ENCODE results near the gene NKD1.

The NKD1 gene

DNA sequence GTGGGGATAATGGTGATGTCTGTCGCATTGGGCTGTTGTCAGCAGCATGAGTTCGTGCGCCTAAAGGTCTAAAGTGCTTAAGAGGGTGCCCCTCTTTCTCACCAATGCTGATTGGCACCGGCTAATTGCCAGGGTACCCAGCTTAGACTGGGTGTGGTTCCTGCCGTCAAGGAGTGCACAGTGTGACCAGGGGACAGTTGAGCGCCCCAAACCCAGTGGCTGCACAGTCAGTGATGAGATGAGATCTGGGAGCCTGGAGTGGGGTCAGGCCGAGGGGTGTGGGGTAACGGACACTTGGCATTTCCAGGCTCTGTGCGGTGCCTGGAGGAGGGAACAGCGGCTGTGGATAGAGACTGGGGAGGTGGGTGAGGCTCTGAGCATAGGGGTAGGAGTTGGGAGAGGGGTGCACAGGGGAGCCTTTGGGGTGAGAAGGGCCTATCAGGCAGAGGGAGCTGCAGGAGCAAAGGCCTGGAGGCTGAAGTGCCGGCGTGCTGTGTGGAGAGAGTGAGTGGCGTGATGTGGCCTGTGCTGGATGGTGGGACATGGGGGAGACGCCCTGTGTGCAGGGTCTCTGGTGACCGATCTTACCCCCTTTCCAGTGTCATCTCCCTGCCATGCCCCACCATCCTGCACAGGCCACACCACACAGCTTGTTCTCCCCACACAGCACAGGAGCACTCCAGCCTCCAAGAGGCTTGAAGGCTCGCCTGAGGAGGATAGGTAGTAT is 74.6 kb downstream of the NKD1 start:
- DNase-seq (ENCODE audit: insufficient read length, low spot score) (no peak), FAIRE-seq (no peak)

DNA sequence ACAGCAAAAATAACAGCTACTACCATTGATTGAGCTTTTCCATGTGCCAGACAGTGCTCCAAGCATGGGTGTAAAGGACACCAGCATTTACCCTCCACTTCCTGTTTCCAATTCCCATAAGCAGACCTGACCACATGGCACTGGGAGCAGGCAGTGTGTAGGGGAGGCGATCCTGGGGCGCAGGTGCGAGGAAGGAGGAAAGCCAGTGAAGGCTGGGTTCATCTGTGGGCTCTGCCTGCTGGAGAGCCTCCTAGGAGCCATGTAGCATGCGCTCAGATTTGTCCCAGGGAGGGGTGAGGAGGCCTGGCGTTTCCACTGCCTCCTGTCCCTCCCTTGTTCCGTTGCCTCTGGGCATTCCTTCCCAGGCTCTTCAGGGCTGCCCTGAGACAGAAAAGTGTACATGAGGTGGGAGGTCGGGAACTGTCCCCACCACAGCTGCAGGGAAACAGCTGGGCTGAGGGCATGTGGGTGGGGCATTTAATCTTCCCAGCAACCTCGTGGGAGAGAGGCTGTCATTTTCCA is 76.3 kb downstream of the NKD1 start:
- DNase-seq (ENCODE audit: insufficient read length, low spot score): no peak
- FAIRE-seq: no peak

DNA sequence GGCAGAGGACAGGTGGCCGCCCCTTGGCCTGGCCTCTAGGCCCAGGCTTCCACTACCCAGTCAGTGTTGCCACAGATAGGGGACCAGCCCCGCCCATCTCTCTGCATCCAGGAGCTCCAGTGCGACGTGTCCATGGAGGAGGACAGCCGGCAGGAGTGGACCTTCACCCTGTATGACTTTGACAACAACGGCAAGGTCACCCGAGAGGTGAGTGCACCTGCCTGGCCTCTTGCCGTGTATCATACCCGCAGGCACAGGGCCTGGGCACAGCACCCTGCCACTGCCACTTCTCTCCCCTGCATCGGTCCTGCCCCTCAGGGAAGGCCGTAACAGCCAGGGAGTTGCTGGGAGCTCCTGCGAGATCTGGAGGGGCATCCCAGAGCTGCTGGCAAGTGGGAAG is 77.2 kb downstream of the NKD1 start:
- DNase-seq (ENCODE audit: insufficient read length, low spot score) (no peak), FAIRE-seq (no peak)

GRCh38 chr16:50626868-50627267 is 78.7 kb downstream of the NKD1 start:
- no peak for FAIRE-seq
- no peak for DNase-seq (ENCODE audit: insufficient read length, low spot score)

- DNase-seq (ENCODE audit: insufficient read length, low spot score): no peak
- no peak for FAIRE-seq
These were observed 79.2 kb downstream of the NKD1 start for GRCh38 chr16:50627419-50627818.

DNA sequence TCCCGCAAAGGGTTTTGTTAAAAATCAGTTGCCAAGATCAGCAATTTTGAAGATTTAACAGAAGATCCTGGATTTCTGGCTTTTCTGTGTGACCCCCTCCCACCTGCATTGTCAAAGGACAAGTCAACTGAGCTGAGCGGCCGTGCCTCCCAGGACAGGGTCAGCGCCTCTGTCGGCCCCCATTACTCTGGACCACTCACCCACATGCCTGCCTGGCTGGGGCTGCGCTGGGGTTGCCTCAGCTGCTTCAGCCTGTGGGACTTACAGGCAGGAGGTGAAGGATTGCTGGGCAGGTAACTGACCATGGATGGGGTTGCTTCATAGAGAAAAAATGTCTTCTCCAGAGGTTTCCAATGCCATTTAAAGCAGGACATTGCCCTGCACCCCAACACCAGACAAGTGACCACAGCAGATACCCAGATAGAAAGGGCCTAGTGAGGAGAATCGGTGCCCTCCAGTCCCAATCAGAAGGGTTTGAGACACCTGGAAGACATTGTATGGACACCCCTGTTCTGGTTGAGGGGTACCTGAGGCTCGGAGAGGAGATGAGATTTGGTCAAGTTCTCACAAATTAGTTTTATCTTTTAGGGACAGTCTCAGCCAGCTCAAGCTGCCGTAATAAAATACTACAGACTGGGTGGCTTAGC is 80.1 kb downstream of the NKD1 start:
- FAIRE-seq (no peak), DNase-seq (ENCODE audit: insufficient read length, low spot score) (no peak)

GRCh38 chr16:50629334-50629733 is 81.1 kb downstream of the NKD1 start:
- DNase-seq (ENCODE audit: insufficient read length, low spot score) (no peak), FAIRE-seq (no peak)

DNA sequence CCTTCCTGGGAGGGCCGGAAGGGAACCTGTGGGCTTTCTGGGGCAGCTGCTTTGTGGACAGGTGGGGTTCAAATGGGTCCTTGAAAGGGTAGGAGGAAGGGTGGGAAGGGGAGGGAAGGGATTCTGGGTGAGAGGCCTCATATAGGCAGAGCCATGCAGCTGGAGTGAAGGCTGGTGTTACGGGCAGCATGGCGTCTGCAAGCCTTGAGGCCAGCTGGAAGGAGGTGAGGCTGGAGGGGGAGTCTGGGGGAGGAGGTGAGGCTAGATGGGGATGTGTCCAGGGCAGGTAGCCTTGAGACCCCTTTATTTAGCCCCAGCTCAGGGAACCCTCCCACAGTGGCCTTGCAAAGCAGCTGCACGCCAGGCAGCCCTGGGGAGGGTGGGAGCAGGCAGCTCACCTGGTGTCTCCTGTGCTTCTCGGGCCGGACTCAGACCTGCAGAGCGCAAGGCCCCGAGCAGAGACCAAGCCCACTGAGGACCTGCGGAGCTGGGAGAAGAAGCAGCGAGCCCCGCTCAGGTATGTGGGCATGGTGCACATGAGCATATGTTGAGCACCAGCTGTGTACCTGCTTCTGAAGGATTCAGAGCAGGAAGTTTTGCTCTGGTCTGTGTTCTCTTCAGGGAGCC is 82.3 kb downstream of the NKD1 start:
- DNase-seq (ENCODE audit: insufficient read length, low spot score) (no peak), FAIRE-seq (no peak)

- DNase-seq (ENCODE audit: insufficient read length, low spot score) (no peak), FAIRE-seq (no peak)
These were observed 83.2 kb downstream of the NKD1 start for GRCh38 chr16:50631249-50631984.

GRCh38 chr16:50631985-50632576 is 83.9 kb downstream of the NKD1 start:
- DNase-seq (ENCODE audit: insufficient read length, low spot score) (no peak), FAIRE-seq (no peak)

DNA sequence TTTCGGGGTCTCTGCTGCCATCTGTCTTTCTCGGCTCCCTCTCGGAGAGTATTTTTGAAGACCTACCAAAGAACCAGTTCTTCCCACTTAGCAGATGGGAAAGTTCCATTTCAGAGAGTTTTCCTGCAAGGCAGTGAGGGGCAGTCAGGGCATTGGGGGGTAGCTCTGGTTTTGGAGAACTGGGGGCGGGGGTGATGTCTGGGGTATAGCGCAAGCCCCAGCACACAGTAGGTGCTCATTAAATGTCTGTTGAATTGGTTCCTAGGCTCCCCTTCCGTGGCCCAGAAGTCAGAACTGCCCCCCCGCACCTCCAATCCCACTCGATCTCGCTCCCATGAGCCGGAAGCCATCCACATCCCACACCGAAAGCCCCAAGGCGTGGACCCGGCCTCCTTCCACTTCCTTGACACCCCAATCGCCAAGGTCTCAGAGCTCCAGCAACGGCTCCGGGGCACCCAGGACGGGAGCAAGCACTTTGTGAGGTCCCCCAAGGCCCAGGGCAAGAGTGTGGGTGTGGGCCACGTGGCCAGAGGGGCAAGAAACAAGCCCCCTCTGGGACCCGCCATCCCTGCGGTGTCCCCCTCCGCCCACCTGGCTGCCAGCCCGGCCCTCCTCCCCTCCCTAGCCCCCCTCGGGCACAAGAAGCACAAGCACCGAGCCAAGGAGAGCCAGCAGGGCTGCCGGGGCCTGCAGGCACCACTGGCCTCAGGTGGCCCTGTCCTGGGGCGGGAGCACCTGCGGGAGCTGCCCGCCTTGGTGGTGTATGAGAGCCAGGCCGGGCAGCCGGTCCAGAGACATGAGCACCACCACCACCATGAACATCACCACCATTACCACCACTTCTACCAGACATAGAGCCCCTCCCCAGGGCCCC is 85.0 kb downstream of the NKD1 start:
- DNase-seq (ENCODE audit: insufficient read length, low spot score) (no peak), FAIRE-seq (no peak)

DNA sequence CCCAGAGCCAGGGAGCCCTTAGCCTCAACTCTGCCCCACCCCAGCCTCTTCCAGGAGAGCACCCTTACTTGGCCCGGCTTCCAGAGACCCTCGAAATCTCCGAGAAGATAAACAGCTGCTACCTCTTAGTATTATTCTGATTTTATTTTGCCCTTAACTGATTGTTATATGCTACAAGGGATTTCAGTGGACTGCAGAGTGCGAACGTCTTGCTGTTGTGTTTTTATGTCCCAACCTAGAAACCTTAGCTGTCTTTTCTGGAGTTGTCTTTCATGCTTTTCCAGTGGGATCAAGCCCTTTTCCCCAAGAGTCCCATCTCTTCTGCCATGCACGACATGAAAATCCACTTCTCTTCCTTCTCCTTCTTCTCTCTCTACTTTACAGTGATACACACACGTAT is 85.9 kb downstream of the NKD1 start:
- DNase-seq (ENCODE audit: insufficient read length, low spot score) (no peak), FAIRE-seq (no peak)

GRCh38 chr16:50634947-50635346 is 86.8 kb downstream of the NKD1 start:
- DNase-seq (ENCODE audit: insufficient read length, low spot score): no peak
- no peak for FAIRE-seq

- DNase-seq (ENCODE audit: insufficient read length, low spot score) (no peak), FAIRE-seq (no peak)
These were observed 87.6 kb downstream of the NKD1 start for GRCh38 chr16:50635505-50636392.

DNA sequence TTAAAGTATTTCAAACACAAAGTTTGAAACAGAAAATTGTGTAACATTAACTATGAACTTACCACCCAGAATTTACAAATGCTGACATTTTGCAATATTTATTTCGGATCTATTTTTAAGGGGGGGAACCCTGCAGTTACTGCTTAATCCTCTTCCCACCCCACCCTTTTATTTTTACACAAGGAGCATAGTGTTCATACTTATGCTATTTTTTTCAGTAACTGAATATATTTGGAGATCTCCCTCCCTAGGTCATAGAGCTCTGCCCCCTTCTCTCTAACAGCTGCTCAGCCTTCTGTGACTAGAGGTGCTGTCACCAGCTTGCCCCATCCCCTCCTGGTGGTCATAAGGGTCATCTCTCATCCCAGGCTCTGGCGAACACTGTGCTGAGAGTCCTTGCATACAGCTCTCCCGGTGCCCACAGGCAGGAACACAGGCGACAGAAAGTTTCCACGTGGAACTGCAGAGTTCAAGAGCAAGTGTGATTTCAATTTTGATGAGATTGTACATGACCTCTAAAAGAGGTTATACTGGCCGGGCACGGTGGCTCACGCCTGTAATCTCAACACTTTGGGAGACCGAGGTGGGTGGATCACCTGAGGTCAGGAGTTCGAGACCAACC is 88.7 kb downstream of the NKD1 start:
- no peak for FAIRE-seq
- DNase-seq (ENCODE audit: insufficient read length, low spot score): no peak

- no peak for DNase-seq (ENCODE audit: insufficient read length, low spot score)
- FAIRE-seq: no peak
These were observed 89.8 kb downstream of the NKD1 start for GRCh38 chr16:50637716-50638602.

Measured in HTR-8/SVneo (cell line).